Esophagus muscularis mucosa (tissue), 4 donors: ENCODE results near the gene SLC8B1. TPM values are rescaled to one million over a fixed set of nuclear protein-coding genes. Genes with fewer than 3 reads are reported as not detected.

Experiments
- DNase-seq: peaks from one replicate; pipeline ENCODE4 v3.0.0-alpha.2; 2017; ENCODE audit errors: extremely low spot score
- H3K27ac ChIP-seq, 4 donors: fragments of 200-600 bp; sonication (generic); replicated peaks in 1 of 4; 1 replicate in 3 of 4; 2 replicates in 1 of 4; pipeline ENCODE4 v1.5.1; 2016 to 2019; ENCODE audit warnings: mild to moderate bottlenecking in 1 of 4
- H3K27me3 ChIP-seq, 4 donors: fragments of 200-600 bp; sonication (generic); one replicate each; pipeline versions ENCODE4 v1.5.1 to v1.6.0; 2016 to 2019
- H3K36me3 ChIP-seq, 4 donors: fragments of 200-600 bp; sonication (generic); one replicate each; pipeline ENCODE4 v1.5.1; 2016 to 2019
- H3K4me1 ChIP-seq, 4 donors: fragments of 200-600 bp; sonication (generic); one replicate each; pipeline ENCODE4 v1.5.1; 2016 to 2019
- H3K4me3 ChIP-seq, 4 donors: fragments of 200-600 bp; sonication (generic); 1 replicate in 2 of 4; 2 replicates in 2 of 4; pipeline ENCODE4 v1.5.1; 2016 to 2019; ENCODE audit warnings: mild to moderate bottlenecking in 4 of 4, moderate library complexity in 1 of 4
- H3K9me3 ChIP-seq, 4 donors: fragments of 200-600 bp; sonication (generic); 1 replicate in 3 of 4; 2 replicates in 1 of 4; pipeline ENCODE4 v1.5.1; 2016 to 2019
- EP300 ChIP-seq: sonication (generic); formaldehyde crosslinking; IDR thresholded peaks from one replicate; pipeline ENCODE4 v1.6.1; 2017; ENCODE audit warnings: antibody characterized with exemption
- POLR2A ChIP-seq: fragments of 450-650 bp; IDR thresholded peaks from one replicate; pipeline ENCODE4 v1.6.1; 2017; ENCODE audit warnings: antibody characterized with exemption, moderate library complexity, mild to moderate bottlenecking, low read depth
- POLR2AphosphoS5 ChIP-seq, 2 donors: sonication (generic); formaldehyde crosslinking; IDR thresholded peaks; one replicate each; pipeline ENCODE4 v1.6.1; 2017; ENCODE audit warnings: antibody characterized with exemption in 2 of 2
- WGBS: methylation state at CpG from one replicate; pipeline ENCODE4 v1.1.5; 2018; 5-methylcytosine and 5-hydroxymethylcytosine counted together
- intact Hi-C: fragments of 100-400 bp; cut with DNase I; formaldehyde crosslinking; loops from one replicate; pipeline ENCODE4 v1.15.1; 2023
- total RNA-seq, 4 donors: library from RNA; depleted of rRNA; stranded (reverse); fragments of >200 nt; gene quantifications; one replicate each; pipeline versions ENCODE4 v1.1.0 to v1.2.1, GENCODE V29; 2016
- TF ChIP-seq, protein P1 (sequence below), 3 experiments: fragments of 200-600 bp in 2 of 3; fragments of 450-650 bp in 1 of 3; sonication (generic) in 2 of 3; IDR thresholded peaks; one replicate each; pipeline ENCODE4 v1.5.1; 2017 to 2019; ENCODE audit warnings: antibody characterized with exemption in 3 of 3, mild to moderate bottlenecking in 2 of 3, moderate library complexity in 1 of 3

The SLC8B1 gene
- total RNA-seq, 4 donors from 2014 or later = 19.1 to 22.8 (median 19.8) TPM

DNA sequence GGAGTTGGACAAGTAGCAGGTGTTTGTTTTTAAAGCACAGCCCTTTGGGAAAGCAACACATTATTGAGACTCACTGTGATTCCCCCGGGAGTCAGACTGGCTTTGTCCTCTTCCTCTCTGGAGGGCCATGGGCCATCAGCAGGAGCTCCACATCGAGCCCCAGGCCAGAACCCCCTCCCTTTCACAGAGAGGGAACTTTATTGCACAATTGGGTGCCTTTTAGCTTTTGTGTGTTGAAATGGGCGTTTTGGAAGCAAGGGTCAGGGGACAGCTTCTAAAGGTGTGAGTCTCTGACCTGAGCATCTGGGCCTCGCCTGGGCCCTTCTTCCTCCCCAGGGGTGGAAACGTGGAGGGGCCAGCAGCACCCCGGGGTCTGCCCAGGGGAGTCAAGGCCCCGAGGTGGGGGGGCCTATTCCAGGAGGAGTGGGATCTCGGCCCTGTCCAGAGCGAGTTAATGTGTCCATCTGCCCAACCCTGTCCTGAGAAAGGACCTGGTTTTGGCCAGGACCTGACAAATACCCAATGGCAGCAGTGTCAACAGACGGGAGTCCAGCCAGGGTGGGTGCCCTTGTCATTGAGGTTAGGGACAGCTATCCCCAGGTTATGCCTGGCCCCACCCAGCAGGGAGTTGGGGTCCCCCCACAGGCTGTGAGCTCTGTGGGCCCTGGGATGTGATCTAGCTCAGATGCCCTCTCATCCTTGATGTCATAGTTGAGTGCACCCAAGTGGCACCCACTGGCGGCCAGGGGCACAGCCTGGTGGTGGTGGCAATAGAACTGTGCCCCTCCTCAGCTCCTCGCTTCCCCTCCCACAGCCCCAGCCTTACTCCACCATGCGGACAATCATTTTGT lies 37.1 kb downstream of the SLC8B1 start:
- DNase-seq = no peak
- TF ChIP-seq POLR2AphosphoS5 (IDR thresholded peaks at IDR 0.05) (no peak), EP300 (no peak), POLR2A (no peak)
- TF ChIP-seq, protein P1, sequence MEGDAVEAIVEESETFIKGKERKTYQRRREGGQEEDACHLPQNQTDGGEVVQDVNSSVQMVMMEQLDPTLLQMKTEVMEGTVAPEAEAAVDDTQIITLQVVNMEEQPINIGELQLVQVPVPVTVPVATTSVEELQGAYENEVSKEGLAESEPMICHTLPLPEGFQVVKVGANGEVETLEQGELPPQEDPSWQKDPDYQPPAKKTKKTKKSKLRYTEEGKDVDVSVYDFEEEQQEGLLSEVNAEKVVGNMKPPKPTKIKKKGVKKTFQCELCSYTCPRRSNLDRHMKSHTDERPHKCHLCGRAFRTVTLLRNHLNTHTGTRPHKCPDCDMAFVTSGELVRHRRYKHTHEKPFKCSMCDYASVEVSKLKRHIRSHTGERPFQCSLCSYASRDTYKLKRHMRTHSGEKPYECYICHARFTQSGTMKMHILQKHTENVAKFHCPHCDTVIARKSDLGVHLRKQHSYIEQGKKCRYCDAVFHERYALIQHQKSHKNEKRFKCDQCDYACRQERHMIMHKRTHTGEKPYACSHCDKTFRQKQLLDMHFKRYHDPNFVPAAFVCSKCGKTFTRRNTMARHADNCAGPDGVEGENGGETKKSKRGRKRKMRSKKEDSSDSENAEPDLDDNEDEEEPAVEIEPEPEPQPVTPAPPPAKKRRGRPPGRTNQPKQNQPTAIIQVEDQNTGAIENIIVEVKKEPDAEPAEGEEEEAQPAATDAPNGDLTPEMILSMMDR (IDR thresholded peaks at IDR 0.05) = no peak
- H3K4me1 ChIP-seq = peaks cover 28 to 35% (median 33%) of the 10 kb centered on the region in 4 donors
- H3K9me3 ChIP-seq = no peaks in the 10 kb centered on the region
- peak overlapping the region in 3 of 4 donors; percentile 33 to 45 (median 44) for H3K27ac ChIP-seq
- H3K4me3 ChIP-seq = no peak overlapping the region
- 83% methylated on average over 12 of the region's 13 CpGs for WGBS
- H3K27me3 ChIP-seq = no peaks in the 10 kb centered on the region
- intact Hi-C loops = no loop called here
- H3K36me3 ChIP-seq = peaks cover 15 to 94% (median 65%) of the 10 kb centered on the region in 4 donors

DNA sequence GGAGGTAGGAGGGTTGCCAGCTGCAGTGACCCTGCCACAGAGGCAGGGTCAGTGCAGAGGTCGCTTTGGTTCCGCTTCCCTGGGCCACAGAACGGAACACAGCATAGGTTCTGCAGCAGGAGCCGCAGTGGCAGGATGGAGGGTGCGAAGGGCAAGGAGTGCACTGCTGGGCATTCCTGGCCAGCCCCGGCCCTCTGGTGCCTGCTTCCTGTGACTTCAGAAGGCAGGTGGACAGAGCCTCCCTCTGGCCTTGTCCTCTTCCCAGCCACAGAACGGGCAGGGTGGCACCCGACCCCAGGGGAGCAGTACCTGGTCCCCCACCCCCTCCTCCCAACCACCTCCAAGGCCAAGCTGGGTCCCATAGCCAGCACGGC lies 37.7 kb downstream of the SLC8B1 start:
- peaks cover 28 to 35% (median 33%) of the 10 kb centered on the region in 4 donors for H3K4me1 ChIP-seq
- no peak overlapping the region for H3K4me3 ChIP-seq
- no peak for DNase-seq
- no peaks in the 10 kb centered on the region for H3K9me3 ChIP-seq
- peak overlapping the region in 1 of 4 donors; percentile 2 for H3K27ac ChIP-seq
- no peaks in the 10 kb centered on the region for H3K27me3 ChIP-seq
- 57% methylated on average over 1 of the region's 9 CpGs for WGBS
- peaks cover 15 to 94% (median 67%) of the 10 kb centered on the region in 4 donors for H3K36me3 ChIP-seq
- TF ChIP-seq POLR2AphosphoS5 (IDR thresholded peaks at IDR 0.05) (no peak), POLR2A (no peak), EP300 (no peak)
- TF ChIP-seq, protein P1 (IDR thresholded peaks at IDR 0.05) = no peak
- intact Hi-C loops = no loop called here

DNA sequence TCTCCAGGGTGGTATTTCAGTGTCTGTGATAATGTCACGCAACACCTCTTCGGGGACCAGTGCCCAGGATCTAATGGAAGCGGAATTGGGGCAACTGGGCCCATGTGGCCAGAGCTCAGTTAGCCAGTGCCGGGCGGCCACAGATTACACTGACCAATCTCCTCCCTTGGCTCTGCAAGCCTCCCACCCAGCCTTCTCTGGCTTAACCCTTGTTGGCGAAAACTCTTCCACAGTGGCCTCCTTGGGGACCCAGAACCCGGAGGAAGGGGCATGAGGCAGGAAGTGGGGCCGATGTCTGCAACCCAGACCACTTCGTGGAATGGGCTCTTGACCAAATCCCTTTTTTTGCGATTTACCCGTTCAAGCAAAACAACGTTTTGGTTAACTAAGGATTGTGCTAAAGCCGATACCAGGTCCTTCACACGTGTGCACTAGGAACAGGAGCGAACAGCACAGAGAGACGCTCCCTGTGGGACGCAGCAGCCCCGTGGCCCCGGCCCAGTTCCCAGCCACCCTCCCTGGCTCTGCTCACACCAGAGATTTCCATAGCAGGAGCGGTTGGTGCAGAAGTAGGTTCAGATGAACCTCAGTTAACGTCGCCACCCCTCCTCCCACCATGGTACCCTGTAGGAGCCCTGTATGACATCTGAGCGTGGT lies 38.2 kb downstream of the SLC8B1 start:
- H3K4me3 ChIP-seq = no peak overlapping the region
- WGBS = 90% methylated on average over 17 of the region's 23 CpGs
- intact Hi-C loops = no loop called here
- no peaks in the 10 kb centered on the region for H3K9me3 ChIP-seq
- TF ChIP-seq POLR2A (no peak), EP300 (no peak), POLR2AphosphoS5 (IDR thresholded peaks at IDR 0.05) (no peak)
- TF ChIP-seq, protein P1 (IDR thresholded peaks at IDR 0.05) = no peak
- H3K4me1 ChIP-seq = peaks cover 28 to 35% (median 33%) of the 10 kb centered on the region in 4 donors
- peaks cover 17 to 94% (median 67%) of the 10 kb centered on the region in 4 donors for H3K36me3 ChIP-seq
- H3K27ac ChIP-seq = no peak overlapping the region
- DNase-seq = no peak
- H3K27me3 ChIP-seq = no peaks in the 10 kb centered on the region

DNA sequence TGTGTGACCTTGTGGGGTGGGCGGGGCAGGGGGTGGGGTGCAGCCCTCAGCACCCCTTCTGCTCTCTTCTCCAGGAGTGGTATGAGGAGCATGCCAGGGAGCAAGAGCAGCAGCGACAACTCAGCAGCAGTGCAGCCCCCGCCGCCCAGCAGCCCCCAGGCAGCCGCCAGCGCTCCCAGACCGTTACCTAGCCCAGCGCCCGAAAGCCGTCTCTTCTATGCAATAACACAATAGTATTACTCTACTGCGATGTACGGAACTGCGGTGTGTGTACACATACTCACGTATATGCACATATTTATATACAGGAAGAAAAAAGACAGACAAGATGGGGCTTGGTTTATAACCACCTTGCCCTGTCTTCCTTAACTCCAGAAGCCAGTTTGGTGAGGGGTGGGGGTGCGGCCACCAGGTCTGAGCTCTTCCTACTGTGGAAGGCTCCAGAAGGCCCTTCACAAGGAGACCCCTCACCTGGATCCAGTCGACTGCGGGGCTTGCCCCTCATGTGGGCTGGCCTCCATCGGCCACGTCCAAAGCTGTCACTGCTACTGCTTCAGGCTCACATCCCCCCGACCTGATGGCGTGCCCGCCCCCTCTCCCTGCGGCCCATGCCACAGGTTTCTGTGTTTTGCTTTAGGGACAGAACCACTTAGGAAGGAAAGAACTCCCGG lies 38.9 kb downstream of the SLC8B1 start:
- H3K4me1 ChIP-seq = peaks cover 28 to 35% (median 33%) of the 10 kb centered on the region in 4 donors
- WGBS = 92% methylated on average over 21 of the region's 24 CpGs
- DNase-seq = no peak
- H3K4me3 ChIP-seq = no peak overlapping the region
- no peaks in the 10 kb centered on the region for H3K27me3 ChIP-seq
- H3K9me3 ChIP-seq = no peaks in the 10 kb centered on the region
- TF ChIP-seq EP300 = no peak
- TF ChIP-seq POLR2AphosphoS5 (IDR thresholded peaks at IDR 0.05) = no peak
- TF ChIP-seq, protein P1 (IDR thresholded peaks at IDR 0.05) = no peak
- no peak for TF ChIP-seq POLR2A
- intact Hi-C loops = no loop called here
- H3K36me3 ChIP-seq = peaks cover 24 to 96% (median 72%) of the 10 kb centered on the region in 4 donors
- H3K27ac ChIP-seq = no peak overlapping the region
